KMS-11 (cell line): Measurements from ENCODE around the gene GADD45GIP1.

Experiments
- H2AFZ ChIP-seq: fragments of 200-600 bp; sonication (generic); 2 replicates; pipeline ENCODE4 v1.6.1; 2016; ENCODE audit warnings: antibody characterized with exemption, mixed run types, low read depth
- H3K27ac ChIP-seq: fragments of 200-600 bp; sonication (generic); 2 replicates; pipeline ENCODE4 v1.6.1; 2016; ENCODE audit warnings: mild to moderate bottlenecking, mixed run types
- H3K27me3 ChIP-seq: fragments of 200-600 bp; sonication (generic); 2 replicates; pipeline ENCODE4 v1.6.1; 2017; ENCODE audit warnings: mild to moderate bottlenecking, low read depth, mixed run types, moderate library complexity; ENCODE audit not compliant: insufficient read depth
- H3K36me3 ChIP-seq: fragments of 200-600 bp; sonication (generic); 2 replicates; pipeline ENCODE4 v1.6.1; 2017; ENCODE audit warnings: mild to moderate bottlenecking, mixed run types; ENCODE audit not compliant: insufficient read depth
- H3K4me1 ChIP-seq: fragments of 200-600 bp; sonication (generic); 2 replicates; pipeline ENCODE4 v1.6.1; 2016; ENCODE audit warnings: mild to moderate bottlenecking, low read depth, mixed run types; ENCODE audit not compliant: poor library complexity, severe bottlenecking
- H3K4me2 ChIP-seq: fragments of 200-600 bp; sonication (generic); 2 replicates; pipeline ENCODE4 v1.7.0; 2016; ENCODE audit warnings: mild to moderate bottlenecking, mixed run types
- H3K4me3 ChIP-seq: fragments of 200-600 bp; sonication (generic); IDR thresholded peaks from 2 replicates; pipeline ENCODE4 v1.6.1; 2017; ENCODE audit warnings: low read depth, low read length, mixed read lengths; ENCODE audit not compliant: insufficient read depth
- H3K79me2 ChIP-seq: fragments of 200-600 bp; sonication (generic); 2 replicates; pipeline ENCODE4 v1.6.1; 2016; ENCODE audit warnings: low read depth, mixed run types; ENCODE audit not compliant: insufficient read depth
- H3K9ac ChIP-seq: fragments of 200-600 bp; sonication (generic); 2 replicates; pipeline ENCODE4 v1.6.1; 2016; ENCODE audit warnings: mild to moderate bottlenecking, mixed run types
- H4K20me1 ChIP-seq: fragments of 200-600 bp; sonication (generic); 2 replicates; pipeline ENCODE4 v1.6.1; 2016; ENCODE audit warnings: mild to moderate bottlenecking, mixed run types; ENCODE audit not compliant: insufficient read depth
- CTCF ChIP-seq: fragments of 200-600 bp; sonication (generic); conservative IDR thresholded peaks from 2 replicates; pipeline ENCODE4 v1.6.1; 2017; ENCODE audit warnings: low read depth, mild to moderate bottlenecking, antibody characterized with exemption, low read length, moderate library complexity, mixed read lengths

The GADD45GIP1 gene

GRCh38 chr19:12933287-12934072 is 23.5 kb downstream of the GADD45GIP1 start, which contains the start of gene FARSA:
Gene FARSA, minus strand, starts transcription at chr19:12933711. Its CDS starts 15 bp downstream, at chr19:12933696.
- peaks cover 32% of the 10 kb centered on the region for H3K4me1 ChIP-seq
- no peak for TF ChIP-seq CTCF
- H3K9ac ChIP-seq: peak within 1 kb of the TSS; percentile 75
- H3K4me2 ChIP-seq: peak within 1 kb of the TSS; percentile 89
- H4K20me1 ChIP-seq: no peaks in the 10 kb centered on the region
- peaks cover 9% of the 10 kb centered on the region; the same call in 1 of the 2 replicates for H3K36me3 ChIP-seq
- no peaks in the 10 kb centered on the region for H3K27me3 ChIP-seq
- peak within 1 kb of the TSS; percentile 34; the same call in 1 of the 2 replicates for H3K27ac ChIP-seq
- H3K4me3 ChIP-seq: no peak within 1 kb of the TSS
- H2AFZ ChIP-seq: peak within 1 kb of the TSS; percentile 85
- H3K79me2 ChIP-seq: peaks cover 27% of the 10 kb centered on the region

- no peaks in the 10 kb centered on the region for H3K27me3 ChIP-seq
- peak overlapping the region; percentile 34; the same call in 1 of the 2 replicates for H3K27ac ChIP-seq
- H3K4me3 ChIP-seq: no peak overlapping the region
- no peak for TF ChIP-seq CTCF
- peak overlapping the region; percentile 75 for H3K9ac ChIP-seq
- peaks cover 25% of the 10 kb centered on the region for H3K79me2 ChIP-seq
- peak overlapping the region; percentile 85 for H2AFZ ChIP-seq
- peaks cover 29% of the 10 kb centered on the region for H3K4me1 ChIP-seq
- peak overlapping the region; percentile 89 for H3K4me2 ChIP-seq
- no peaks in the 10 kb centered on the region for H4K20me1 ChIP-seq
- peaks cover 9% of the 10 kb centered on the region; the same call in 1 of the 2 replicates for H3K36me3 ChIP-seq
These were observed 24.4 kb downstream of the GADD45GIP1 start for GRCh38 chr19:12932392-12933286.

- Histone ChIP-seq H4K20me1 (no peaks in the 10 kb centered on the region), H3K4me3 (no peak overlapping the region), H3K9ac (no peak overlapping the region), H2AFZ (no peak overlapping the region), H3K27ac (no peak overlapping the region), H3K27me3 (no peaks in the 10 kb centered on the region), H3K4me2 (no peak overlapping the region), H3K79me2 (peaks cover 25% of the 10 kb centered on the region), H3K36me3 (peaks cover 9% of the 10 kb centered on the region; the same call in 1 of the 2 replicates), H3K4me1 (peaks cover 13% of the 10 kb centered on the region)
- no peak for TF ChIP-seq CTCF
These were observed 26.9 kb downstream of the GADD45GIP1 start for GRCh38 chr19:12930002-12930645.

GRCh38 chr19:12924621-12925310 is 32.3 kb downstream of the GADD45GIP1 start:
- H3K4me3 ChIP-seq: no peak overlapping the region
- peaks cover under 1% of the 10 kb centered on the region for H3K4me1 ChIP-seq
- H3K9ac ChIP-seq: no peak overlapping the region
- H3K79me2 ChIP-seq: no peaks in the 10 kb centered on the region
- peaks cover 14% of the 10 kb centered on the region; the same call in 1 of the 2 replicates for H3K36me3 ChIP-seq
- H3K4me2 ChIP-seq: no peak overlapping the region
- H3K27me3 ChIP-seq: no peaks in the 10 kb centered on the region
- no peak for TF ChIP-seq CTCF
- H4K20me1 ChIP-seq: no peaks in the 10 kb centered on the region
- H3K27ac ChIP-seq: no peak overlapping the region
- no peak overlapping the region for H2AFZ ChIP-seq
